HepG2 (cell line): Measurements from ENCODE around the gene ATP6V0D1. TPM values are rescaled to one million over a fixed set of nuclear protein-coding genes. Genes with fewer than 3 reads are reported as not detected.

Experiments used
- ATF7 ChIP-seq, 2 experiments: fragments of 450-650 bp in 1 of 2; sonication (generic) in 1 of 2; formaldehyde crosslinking in 1 of 2; IDR thresholded peaks; 2 replicates each; pipeline versions ENCODE4 v1.4.0 to v1.6.1; 2016 to 2020; ENCODE audit warnings: antibody characterized with exemption in 1 of 2, mild to moderate bottlenecking in 1 of 2, missing genetic modification reagents in 1 of 2
- ATM ChIP-seq: fragments of 450-650 bp; IDR thresholded peaks from 2 replicates; pipeline ENCODE4 v1.7.1; 2017; ENCODE audit warnings: mild to moderate bottlenecking, borderline replicate concordance
- BORCS8-MEF2B ChIP-seq: sonication (generic); formaldehyde crosslinking; IDR thresholded peaks from 2 replicates; pipeline ENCODE4 v1.8.0; 2022; ENCODE audit warnings: mild to moderate bottlenecking, missing genetic modification reagents
- ESRRA ChIP-seq: sonication (generic); formaldehyde crosslinking; IDR thresholded peaks from 2 replicates; pipeline ENCODE4 v1.5.1; 2020; ENCODE audit warnings: mild to moderate bottlenecking, low read depth, missing genetic modification reagents
- HNRNPLL ChIP-seq: fragments of 200-400 bp; formaldehyde crosslinking; IDR thresholded peaks from 2 replicates; pipeline ENCODE4 v1.6.1; 2017; ENCODE audit warnings: mild to moderate bottlenecking, low read depth, low read length; ENCODE audit not compliant: poor library complexity, severe bottlenecking
- HNRNPUL1 ChIP-seq: fragments of 200-400 bp; formaldehyde crosslinking; IDR thresholded peaks from 2 replicates; pipeline ENCODE4 v1.6.1; 2017; ENCODE audit warnings: low read depth, mild to moderate bottlenecking, low read length, moderate library complexity
- KDM1A ChIP-seq: IDR thresholded peaks from 2 replicates; pipeline ENCODE4 v1.6.1; 2016; ENCODE audit warnings: missing compliant biosample characterization
- KLF6 ChIP-seq: IDR thresholded peaks from 2 replicates; pipeline ENCODE4 v1.8.0; 2016; ENCODE audit warnings: missing biosample characterization, missing genetic modification reagents
- NAIF1 ChIP-seq: sonication (generic); formaldehyde crosslinking; IDR thresholded peaks from 2 replicates; pipeline ENCODE4 v1.5.0; 2020; ENCODE audit warnings: mild to moderate bottlenecking, missing genetic modification reagents, borderline replicate concordance
- PATZ1 ChIP-seq: sonication (generic); formaldehyde crosslinking; IDR thresholded peaks from 2 replicates; pipeline ENCODE4 v1.4.0; 2020; ENCODE audit warnings: missing genetic modification reagents
- SALL1 ChIP-seq: sonication (generic); formaldehyde crosslinking; IDR thresholded peaks from 2 replicates; pipeline ENCODE4 v1.8.0; 2022; ENCODE audit warnings: mild to moderate bottlenecking, missing genetic modification reagents
- STAG1 ChIP-seq: sonication (generic); formaldehyde crosslinking; IDR thresholded peaks from 2 replicates; pipeline ENCODE4 v1.4.0; 2020; ENCODE audit warnings: missing genetic modification reagents
- TBP ChIP-seq: sonication (generic); formaldehyde crosslinking; IDR thresholded peaks from 2 replicates; pipeline ENCODE4 v1.5.0; 2020; ENCODE audit warnings: missing genetic modification reagents
- TEAD3 ChIP-seq: optimal IDR thresholded peaks from 2 replicates; pipeline ENCODE3; 2016; ENCODE audit warnings: borderline replicate concordance
- ZBTB7B ChIP-seq: sonication (generic); formaldehyde crosslinking; IDR thresholded peaks from 2 replicates; pipeline ENCODE4 v1.4.0; 2020; ENCODE audit warnings: missing genetic modification reagents
- ZNF235 ChIP-seq: sonication (generic); formaldehyde crosslinking; IDR thresholded peaks from 2 replicates; pipeline ENCODE4 v1.8.1; 2023; ENCODE audit warnings: mild to moderate bottlenecking, missing genetic modification reagents, borderline replicate concordance
- ZNF292 ChIP-seq: sonication (generic); formaldehyde crosslinking; IDR thresholded peaks from 2 replicates; pipeline ENCODE4 v1.8.1; 2022; ENCODE audit warnings: mild to moderate bottlenecking, low read depth, missing genetic modification reagents, borderline replicate concordance
- ZNF383 ChIP-seq: sonication (generic); formaldehyde crosslinking; IDR thresholded peaks from 2 replicates; pipeline ENCODE4 v1.4.0; 2020; ENCODE audit warnings: missing genetic modification reagents, mild to moderate bottlenecking, borderline replicate concordance
- ZNF547 ChIP-seq: sonication (generic); formaldehyde crosslinking; IDR thresholded peaks from 2 replicates; pipeline ENCODE4 v1.5.1; 2020; ENCODE audit warnings: mild to moderate bottlenecking, missing genetic modification reagents
- ZNF83 ChIP-seq: sonication (generic); formaldehyde crosslinking; IDR thresholded peaks from 2 replicates; pipeline ENCODE4 v1.4.0; 2020; ENCODE audit warnings: missing genetic modification reagents, mild to moderate bottlenecking, borderline replicate concordance
- ZSCAN12 ChIP-seq: sonication (generic); formaldehyde crosslinking; IDR thresholded peaks from 2 replicates; pipeline ENCODE4 v1.9.0; 2021; ENCODE audit warnings: mild to moderate bottlenecking, missing genetic modification reagents
- polyA plus RNA-seq, 8 experiments: library from polyadenylated mRNA; depleted of rRNA in 3 of 8; stranded (reverse) in 7 of 8; unstranded in 1 of 8; fragments of >200 nt; fragmentation: Illumina TruSeq in 4 of 8; extraction: Trizol in 4 of 8; gene quantifications; 2 replicates each; pipeline versions ENCODE4 v1.2.1 to v1.2.3, GENCODE V29; 2011 to 2016; ENCODE audit warnings: low read depth in 4 of 8, missing spikeins in 1 of 8, mixed read lengths in 1 of 8; ENCODE audit not compliant: insufficient read depth in 1 of 8
- total RNA-seq, 5 experiments: library from RNA; depleted of rRNA; stranded (reverse); fragments of >200 nt; fragmentation: Illumina TruSeq; extraction: Trizol; gene quantifications; 2 replicates each; pipeline ENCODE4 v1.2.3, GENCODE V29; 2016; ENCODE audit warnings: low read depth in 1 of 5
- TF ChIP-seq, protein P1 (sequence below): sonication (generic); formaldehyde crosslinking; IDR thresholded peaks from 2 replicates; pipeline ENCODE4 v1.4.0; 2020; ENCODE audit warnings: mild to moderate bottlenecking, missing genetic modification reagents
- TF ChIP-seq, protein P2 (sequence below): sonication (generic); formaldehyde crosslinking; IDR thresholded peaks from 2 replicates; pipeline ENCODE4 v1.5.1; 2020; ENCODE audit warnings: missing genetic modification reagents, mild to moderate bottlenecking, borderline replicate concordance
- TF ChIP-seq, protein P3 (sequence below): sonication (generic); formaldehyde crosslinking; conservative IDR thresholded peaks from 2 replicates; pipeline ENCODE4 v1.8.1; 2023; ENCODE audit warnings: missing genetic modification reagents

Gene ATP6V0D1
- total and polyA plus RNA-seq, 2 of the 13 experiments (the other 11 are each of a cell fraction or from before 2014, with no cell fraction given), result 51.1 to 61.3 TPM

GRCh38 chr16:67428146-67428731 lies 52.7 kb downstream of the ATP6V0D1 start (continued):
- TF ChIP-seq, protein P1, sequence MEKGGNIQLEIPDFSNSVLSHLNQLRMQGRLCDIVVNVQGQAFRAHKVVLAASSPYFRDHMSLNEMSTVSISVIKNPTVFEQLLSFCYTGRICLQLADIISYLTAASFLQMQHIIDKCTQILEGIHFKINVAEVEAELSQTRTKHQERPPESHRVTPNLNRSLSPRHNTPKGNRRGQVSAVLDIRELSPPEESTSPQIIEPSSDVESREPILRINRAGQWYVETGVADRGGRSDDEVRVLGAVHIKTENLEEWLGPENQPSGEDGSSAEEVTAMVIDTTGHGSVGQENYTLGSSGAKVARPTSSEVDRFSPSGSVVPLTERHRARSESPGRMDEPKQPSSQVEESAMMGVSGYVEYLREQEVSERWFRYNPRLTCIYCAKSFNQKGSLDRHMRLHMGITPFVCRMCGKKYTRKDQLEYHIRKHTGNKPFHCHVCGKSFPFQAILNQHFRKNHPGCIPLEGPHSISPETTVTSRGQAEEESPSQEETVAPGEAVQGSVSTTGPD, result 0 out of 2 replicates have a peak, but pooled peaks have one; percentile 33
- TF ChIP-seq ZNF235 (peak; percentile 52; the same call in 1 of the 2 replicates), PATZ1 (CRISPR knock-in tag) (peak; percentile 71), KDM1A (CRISPR knock-in tag) (no peak), TBP (CRISPR knock-in tag) (no peak), ESRRA (CRISPR knock-in tag) (peak; percentile 65; the same call in 1 of the 2 replicates), ZNF547 (CRISPR knock-in tag) (peak; percentile 48; the same call in 1 of the 2 replicates), ATM (no peak), HNRNPUL1 (no peak), STAG1 (CRISPR knock-in tag) (peak; percentile 94), TEAD3 (CRISPR knock-in tag) (peak; percentile 45), BORCS8-MEF2B (CRISPR knock-in tag) (peak; percentile 19; the same call in 1 of the 2 replicates), ZNF383 (CRISPR knock-in tag) (no peak), ZBTB7B (peak; percentile 77), NAIF1 (CRISPR knock-in tag) (no peak), ATF7 (IDR thresholded peaks at IDR 0.05) (no peak), ATF7 (CRISPR knock-in tag; IDR thresholded peaks at IDR 0.05) (no peak), ZNF292 (CRISPR knock-in tag) (no peak), SALL1 (CRISPR knock-in tag) (peak; percentile 81; the same call in 1 of the 2 replicates), HNRNPLL (no peak), ZSCAN12 (CRISPR knock-in tag) (no peak), KLF6 (peak; percentile 56; the same call in 1 of the 2 replicates), ZNF83 (no peak)
- TF ChIP-seq, protein P2, sequence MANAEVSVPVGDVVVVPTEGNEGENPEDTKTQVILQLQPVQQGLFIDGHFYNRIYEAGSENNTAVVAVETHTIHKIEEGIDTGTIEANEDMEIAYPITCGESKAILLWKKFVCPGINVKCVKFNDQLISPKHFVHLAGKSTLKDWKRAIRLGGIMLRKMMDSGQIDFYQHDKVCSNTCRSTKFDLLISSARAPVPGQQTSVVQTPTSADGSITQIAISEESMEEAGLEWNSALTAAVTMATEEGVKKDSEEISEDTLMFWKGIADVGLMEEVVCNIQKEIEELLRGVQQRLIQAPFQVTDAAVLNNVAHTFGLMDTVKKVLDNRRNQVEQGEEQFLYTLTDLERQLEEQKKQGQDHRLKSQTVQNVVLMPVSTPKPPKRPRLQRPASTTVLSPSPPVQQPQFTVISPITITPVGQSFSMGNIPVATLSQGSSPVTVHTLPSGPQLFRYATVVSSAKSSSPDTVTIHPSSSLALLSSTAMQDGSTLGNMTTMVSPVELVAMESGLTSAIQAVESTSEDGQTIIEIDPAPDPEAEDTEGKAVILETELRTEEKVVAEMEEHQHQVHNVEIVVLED (CRISPR knock-in tag), result peak; percentile 34; the same call in 1 of the 2 replicates
- TF ChIP-seq, protein P3, sequence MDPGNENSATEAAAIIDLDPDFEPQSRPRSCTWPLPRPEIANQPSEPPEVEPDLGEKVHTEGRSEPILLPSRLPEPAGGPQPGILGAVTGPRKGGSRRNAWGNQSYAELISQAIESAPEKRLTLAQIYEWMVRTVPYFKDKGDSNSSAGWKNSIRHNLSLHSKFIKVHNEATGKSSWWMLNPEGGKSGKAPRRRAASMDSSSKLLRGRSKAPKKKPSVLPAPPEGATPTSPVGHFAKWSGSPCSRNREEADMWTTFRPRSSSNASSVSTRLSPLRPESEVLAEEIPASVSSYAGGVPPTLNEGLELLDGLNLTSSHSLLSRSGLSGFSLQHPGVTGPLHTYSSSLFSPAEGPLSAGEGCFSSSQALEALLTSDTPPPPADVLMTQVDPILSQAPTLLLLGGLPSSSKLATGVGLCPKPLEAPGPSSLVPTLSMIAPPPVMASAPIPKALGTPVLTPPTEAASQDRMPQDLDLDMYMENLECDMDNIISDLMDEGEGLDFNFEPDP (CRISPR knock-in tag), result no peak
